B cell (primary cell): Measurements from ENCODE around the gene AHNAK. TPM values are rescaled to one million over a fixed set of nuclear protein-coding genes. Genes with fewer than 3 reads are reported as not detected.
A peak's percentile ranks its signal among the peaks of the same experiment; 100 is the strongest.

ENCODE experiments used
- ATAC-seq: fragments of 200-7000 bp; cut with Tn5 transposase; one replicate; pipeline ENCODE4 v1.10.0; 2021; ENCODE audit warnings: low read depth, mild to moderate bottlenecking, moderate number of reproducible peaks, moderate library complexity
- CTCF ChIA-PET: fragments of 350-600 bp; sonication (Branson Sonifier 250); formaldehyde crosslinking; loops from one replicate; lab custom pipeline; 2021; ENCODE audit warnings: antibody characterized with exemption, inconsistent platforms; lab: Charles Lee
- POLR2A ChIA-PET: fragments of 350-600 bp; sonication (Branson Sonifier 250); formaldehyde crosslinking; loops from one replicate; lab custom pipeline; 2021; ENCODE audit warnings: antibody characterized with exemption; lab: Charles Lee
- DNase-seq: peaks from one replicate; pipeline ENCODE4 v3.0.0; 2013
- H2AFZ ChIP-seq: 2 replicates; pipeline ENCODE4 v1.6.1; 2012; ENCODE audit warnings: mild to moderate bottlenecking, low read depth, low read length; ENCODE audit not compliant: insufficient read depth, poor library complexity, severe bottlenecking
- H3K27ac ChIP-seq, 2 donors: 1 replicate in 1 of 2; 2 replicates in 1 of 2; pipeline ENCODE4 v1.5.1; 2012 to 2013; ENCODE audit warnings: low read length in 2 of 2, mild to moderate bottlenecking in 2 of 2, moderate library complexity in 1 of 2
- H3K27me3 ChIP-seq, 4 experiments: fragments of 200-600 bp in 1 of 4; sonication (generic) in 1 of 4; replicated peaks in 1 of 4; 1 replicate in 2 of 4; 2 replicates in 2 of 4; pipeline versions ENCODE4 v1.6.1 to v1.7.0; 2013 to 2016; ENCODE audit warnings: low read length in 3 of 4, mild to moderate bottlenecking in 2 of 4, mixed read lengths in 1 of 4, moderate library complexity in 1 of 4; ENCODE audit not compliant: insufficient read depth in 4 of 4, control insufficient read depth in 3 of 4; ENCODE audit errors: control extremely low read depth in 1 of 4
- H3K36me3 ChIP-seq, 2 experiments: replicated peaks in 1 of 2; 1 replicate in 1 of 2; 2 replicates in 1 of 2; pipeline versions ENCODE4 v1.6.1 to v1.7.1; 2013; ENCODE audit warnings: low read length in 1 of 2; ENCODE audit not compliant: insufficient read depth in 2 of 2, control insufficient read depth in 1 of 2; ENCODE audit errors: control extremely low read depth in 1 of 2, extremely low read depth in 1 of 2
- H3K4me1 ChIP-seq, 2 donors: fragments of 200-600 bp in 1 of 2; sonication (generic) in 1 of 2; 1 replicate in 1 of 2; 2 replicates in 1 of 2; pipeline versions ENCODE4 v1.5.1 to v1.6.1; 2013 to 2017; ENCODE audit warnings: low read length in 2 of 2; ENCODE audit not compliant: control insufficient read depth in 2 of 2, insufficient read depth in 2 of 2
- H3K4me2 ChIP-seq: replicated peaks from 2 replicates; pipeline ENCODE3; 2012; ENCODE audit warnings: mild to moderate bottlenecking, low read depth, low read length; ENCODE audit not compliant: poor library complexity, severe bottlenecking
- H3K4me3 ChIP-seq, 5 experiments: fragments of 200-600 bp in 1 of 5; sonication (generic) in 1 of 5; 1 replicate in 3 of 5; 2 replicates in 2 of 5; pipeline versions ENCODE4 v1.5.1 to v1.7.0; 2011 to 2016; ENCODE audit warnings: low read length in 4 of 5, mild to moderate bottlenecking in 4 of 5, low read depth in 2 of 5, control low read depth in 1 of 5, moderate library complexity in 1 of 5; ENCODE audit not compliant: insufficient read depth in 1 of 5; ENCODE audit errors: control extremely low read depth in 1 of 5, extremely low read depth in 1 of 5
- H3K79me2 ChIP-seq: fragments of 200-600 bp; sonication (generic); one replicate; pipeline ENCODE4 v1.6.0; 2016; ENCODE audit warnings: low read length; ENCODE audit not compliant: control insufficient read depth, insufficient read depth
- H3K9ac ChIP-seq: fragments of 200-600 bp; sonication (generic); 2 replicates; pipeline ENCODE4 v1.6.1; 2017; ENCODE audit warnings: mild to moderate bottlenecking, low read length, moderate library complexity
- H3K9me3 ChIP-seq, 3 donors: one replicate each; pipeline versions ENCODE4 v1.6.1 to v1.7.1; 2013; ENCODE audit warnings: low read length in 2 of 3; ENCODE audit not compliant: control insufficient read depth in 2 of 3, insufficient read depth in 1 of 3; ENCODE audit errors: control extremely low read depth in 1 of 3
- H4K20me1 ChIP-seq: 2 replicates; pipeline ENCODE4 v1.6.0; 2012; ENCODE audit warnings: mild to moderate bottlenecking, low read length; ENCODE audit not compliant: insufficient read depth, control insufficient read depth, poor library complexity, severe bottlenecking
- H3K27ac Mint-ChIP-seq: one replicate; pipeline ENCODE4 v1.8.0; 2021; ENCODE audit warnings: mixed read lengths
- H3K27me3 Mint-ChIP-seq: one replicate; pipeline ENCODE4 v1.8.0; 2021; ENCODE audit warnings: mixed read lengths
- H3K4me1 Mint-ChIP-seq: one replicate; pipeline ENCODE4 v1.8.0; 2021; ENCODE audit warnings: mixed read lengths
- H3K4me3 Mint-ChIP-seq: one replicate; pipeline ENCODE4 v1.8.0; 2021; ENCODE audit warnings: mixed read lengths
- H3K9me3 Mint-ChIP-seq: one replicate; pipeline ENCODE4 v1.8.0; 2022; ENCODE audit warnings: mixed read lengths; ENCODE audit not compliant: insufficient read depth
- CTCF ChIP-seq: fragments of 200-600 bp; IDR thresholded peaks from one replicate; pipeline ENCODE4 v1.8.0; 2022; ENCODE audit warnings: antibody characterized with exemption, mild to moderate bottlenecking
- EZH2 ChIP-seq: IDR thresholded peaks from 2 replicates; pipeline ENCODE4 v1.6.1; 2012; ENCODE audit warnings: borderline replicate concordance, low read depth, mild to moderate bottlenecking, moderate library complexity, low read length; ENCODE audit not compliant: insufficient read depth, poor library complexity, severe bottlenecking
- WGBS: methylation state at CpG from one replicate; pipeline ENCODE4 v1.1.5; 2013; ENCODE audit warnings: missing lambda C conversion rate; ENCODE audit not compliant: insufficient coverage; 5-methylcytosine and 5-hydroxymethylcytosine counted together
- intact Hi-C: fragments of 100-400 bp; cut with micrococcal nuclease; formaldehyde crosslinking; loops from one replicate; pipeline ENCODE4 v1.10.0; 2022
- polyA plus RNA-seq: library from polyadenylated mRNA; depleted of rRNA; stranded (reverse); fragments of >200 nt; gene quantifications from 2 replicates; pipeline ENCODE4 v1.2.3, GENCODE V29; 2012
- total RNA-seq, 2 donors: library from RNA; stranded (reverse); fragments of 120-200 nt in 1 of 2; gene quantifications; 1 replicate in 1 of 2; 2 replicates in 1 of 2; pipeline versions ENCODE4 v1.2.3 to v1.2.4, GENCODE V29; 2013 to 2022

The AHNAK gene
- total and polyA plus RNA-seq, 2 donors (not counting 1 experiment from before 2014, with no cell fraction given) = 63.7 to 229 TPM

GRCh38 chr11:62393061-62393611 lies 153.5 kb downstream of the AHNAK start:
- no peaks in the 10 kb centered on the region for H3K79me2 ChIP-seq
- intact Hi-C loops = loop anchor here (1.0 to 10.0 kb wide), 2 partner anchors 12 to 392 kb away; partner anchors contain the start of gene TMEM179B
- H3K27me3 Mint-ChIP-seq = peaks cover 4% of the 10 kb centered on the region
- H3K4me1 Mint-ChIP-seq = peaks cover 2% of the 10 kb centered on the region
- no peak overlapping the region for H3K4me3 ChIP-seq
- no peaks in the 10 kb centered on the region for H3K9me3 Mint-ChIP-seq
- peak; percentile 31 for DNase-seq
- TF ChIP-seq CTCF (no peak), EZH2 (no peak)
- no peaks in the 10 kb centered on the region for H4K20me1 ChIP-seq
- ChIA-PET POLR2A (interaction anchor here (0.6 kb wide), 1 partner anchor 10 kb away, joined by 7 read pairs; no protein-coding TSS in a partner anchor), CTCF (interaction anchor here (0.6 to 4.3 kb wide), 8 partner anchors 11 to 488 kb away, joined by 3 to 64 read pairs (median 4); partner anchors contain the start of gene SLC3A2)
- no peak overlapping the region for H3K27ac ChIP-seq
- H3K27me3 ChIP-seq = peaks cover 0 to under 1% (median 0%) of the 10 kb centered on the region in 4 experiments
- peak; percentile 58 for ATAC-seq
- no peaks in the 10 kb centered on the region for H3K36me3 ChIP-seq
- no peak overlapping the region for H3K4me3 Mint-ChIP-seq
- 42% methylated on average over 5 of the region's 12 CpGs for WGBS
- H3K4me1 ChIP-seq = no peaks in the 10 kb centered on the region
- no peaks in the 10 kb centered on the region for H3K9me3 ChIP-seq
- no peak overlapping the region for H2AFZ ChIP-seq
- no peak overlapping the region for H3K4me2 ChIP-seq
- H3K9ac ChIP-seq = no peak overlapping the region
- no peak overlapping the region for H3K27ac Mint-ChIP-seq

DNA sequence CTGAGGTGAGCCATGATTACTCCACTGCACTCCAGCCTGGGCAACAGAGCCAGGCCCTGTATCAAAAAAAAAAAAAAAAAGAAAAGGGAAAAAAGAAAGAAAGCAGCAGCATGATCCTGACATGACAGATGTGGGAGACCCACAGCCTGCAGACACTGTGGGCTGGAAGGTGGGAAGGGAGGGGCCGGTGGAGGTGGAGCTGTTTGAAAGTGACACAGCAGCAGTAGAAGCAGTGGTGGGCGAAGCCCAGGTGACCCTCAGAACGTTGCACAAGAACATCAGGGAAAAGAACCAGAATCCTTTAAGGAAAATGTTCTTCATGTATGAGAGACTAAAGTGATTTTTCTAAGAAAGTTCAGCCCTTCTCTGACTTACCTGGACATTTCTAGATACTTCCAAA lies 154.1 kb downstream of the AHNAK start:
- CTCF ChIA-PET = interaction anchor here (0.8 to 1.5 kb wide), 7 partner anchors 11 to 489 kb away, joined by 3 to 5 read pairs (median 3); partner anchors contain the start of gene SLC3A2
- H3K4me3 Mint-ChIP-seq = no peak overlapping the region
- Histone ChIP-seq H3K9ac (no peak overlapping the region), H3K4me2 (no peak overlapping the region), H4K20me1 (no peaks in the 10 kb centered on the region), H3K79me2 (no peaks in the 10 kb centered on the region), H3K27ac (no peak overlapping the region), H2AFZ (no peak overlapping the region), H3K9me3 (no peaks in the 10 kb centered on the region), H3K4me3 (no peak overlapping the region), H3K27me3 (no peaks in the 10 kb centered on the region), H3K36me3 (no peaks in the 10 kb centered on the region), H3K4me1 (no peaks in the 10 kb centered on the region)
- peaks cover 2% of the 10 kb centered on the region for H3K4me1 Mint-ChIP-seq
- H3K27me3 Mint-ChIP-seq = peaks cover under 1% of the 10 kb centered on the region
- POLR2A ChIA-PET = no interaction called here
- TF ChIP-seq EZH2 = no peak
- TF ChIP-seq CTCF = no peak
- intact Hi-C loops = loop anchor here (10.0 kb wide), 1 partner anchor 392 kb away; the partner anchor contains the start of gene TMEM179B
- WGBS = 78% methylated on average over 1 of the region's 3 CpGs
- no peak for DNase-seq
- H3K9me3 Mint-ChIP-seq = no peaks in the 10 kb centered on the region
- no peak overlapping the region for H3K27ac Mint-ChIP-seq
- ATAC-seq = no peak
